ENCODE data around the gene CTNNAL1. TPM values are rescaled to one million over a fixed set of nuclear protein-coding genes. Genes with fewer than 3 reads are reported as not detected.

Gene CTNNAL1
- polyA plus RNA-seq, 1 of the 3 experiments (the other 2 are of a cell fraction): 32.8 TPM

- TF ChIP-seq, protein P1, sequence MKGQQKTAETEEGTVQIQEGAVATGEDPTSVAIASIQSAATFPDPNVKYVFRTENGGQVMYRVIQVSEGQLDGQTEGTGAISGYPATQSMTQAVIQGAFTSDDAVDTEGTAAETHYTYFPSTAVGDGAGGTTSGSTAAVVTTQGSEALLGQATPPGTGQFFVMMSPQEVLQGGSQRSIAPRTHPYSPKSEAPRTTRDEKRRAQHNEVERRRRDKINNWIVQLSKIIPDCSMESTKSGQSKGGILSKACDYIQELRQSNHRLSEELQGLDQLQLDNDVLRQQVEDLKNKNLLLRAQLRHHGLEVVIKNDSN (IDR thresholded peaks at IDR 0.05; ENCODE audit: borderline replicate concordance, low read depth): no peak
- TF ChIP-seq TAF1 (IDR thresholded peaks at IDR 0.05; ENCODE audit: borderline replicate concordance, low read depth, low read length): no peak
- no peak for TF ChIP-seq NRF1 (IDR thresholded peaks at IDR 0.05; ENCODE audit: low read depth, low read length)
- no peak for TF ChIP-seq GATA2 (CRISPR knock-in tag; IDR thresholded peaks at IDR 0.05)
- peak; percentile 96 for TF ChIP-seq FOSL2 (IDR thresholded peaks at IDR 0.05; ENCODE audit: borderline replicate concordance, low read depth)
Observed at GRCh38 chr9:109035684-109036423, 22.6 kb upstream of the CTNNAL1 start (continued).

- H3K4me1 ChIP-seq (ENCODE audit: control insufficient read depth in 1 of 2, insufficient read depth in 2 of 2, low read depth in 1 of 2, low read length in 1 of 2): peaks cover 0 to 26% of the 10 kb centered on the region in 2 experiments; a peak in 3 of 4 replicates
- no peaks in the 10 kb centered on the region for H4K20me1 ChIP-seq (ENCODE audit: insufficient read depth)
- DNase-seq: no peak
- no peaks in the 10 kb centered on the region for H3K9me3 ChIP-seq
- H3K36me3 ChIP-seq (replicated peaks in 1 of 2; ENCODE audit: control insufficient read depth in 1 of 2, insufficient read depth in 2 of 2, low read length in 1 of 2): peaks cover 36 to 49% of the 10 kb centered on the region in 2 experiments
- H3K27me3 ChIP-seq (ENCODE audit: insufficient read depth): no peaks in the 10 kb centered on the region
- no peak overlapping the region for H3K4me3 ChIP-seq (ENCODE audit: low read depth in 2 of 2, low read length in 1 of 2)
- H3K79me2 ChIP-seq (ENCODE audit: insufficient read depth): peaks cover 43% of the 10 kb centered on the region
- H2AFZ ChIP-seq (ENCODE audit: low read depth): no peak overlapping the region
- TF ChIP-seq GATA2 (CRISPR knock-in tag; IDR thresholded peaks at IDR 0.05) (peak; percentile 38; the same call in 1 of the 2 replicates), TEAD4 (IDR thresholded peaks at IDR 0.05; ENCODE audit: borderline replicate concordance, insufficient read depth) (no peak)
- POLR2A ChIA-PET: interaction anchor here (0.6 kb wide), 1 partner anchor 9 kb away, joined by 3 read pairs; no protein-coding TSS in a partner anchor
- peak overlapping the region in 1 of 2 experiments; percentile 82; a peak in 2 of 4 replicates for H3K27ac ChIP-seq (ENCODE audit: low read depth in 2 of 2, low read length in 1 of 2)
- H3K9me2 ChIP-seq: no peaks in the 10 kb centered on the region
- WGBS (ENCODE audit: low lambda C conversion rate): 88% methylated on average over 6 of the region's 6 CpGs
- CTCF ChIA-PET: interaction anchor here (1.1 to 1.6 kb wide), 3 partner anchors 10 to 80 kb away, joined by 3 to 4 read pairs (median 3); no protein-coding TSS in a partner anchor
- H3K4me2 ChIP-seq: no peak overlapping the region
- H3K9ac ChIP-seq: no peak overlapping the region
- peaks cover 29% of the 10 kb centered on the region for H3F3A ChIP-seq (replicated peaks; ENCODE audit: insufficient read depth)
Observed at GRCh38 chr9:109033941-109034700, 20.8 kb upstream of the CTNNAL1 start.

DNA sequence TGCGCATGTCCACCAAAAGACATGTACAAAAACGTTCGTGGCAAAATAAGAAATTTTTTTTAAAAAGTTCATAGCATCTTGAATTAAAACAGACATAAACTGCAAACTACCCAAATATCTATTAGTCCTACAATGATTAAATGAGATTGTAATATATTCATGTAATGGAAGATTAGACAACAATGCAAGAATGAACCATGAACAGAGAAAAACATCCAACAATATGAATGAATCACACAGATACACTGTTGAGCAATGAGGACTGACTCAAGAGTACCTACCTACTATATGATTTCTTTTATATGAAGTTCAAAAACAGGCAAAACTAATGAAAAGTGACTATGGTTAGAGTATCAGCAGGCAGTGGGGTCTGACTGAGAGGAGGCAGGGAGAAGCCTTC, 17.9 kb upstream of the CTNNAL1 start:
- Histone ChIP-seq H3K4me2 (no peak overlapping the region), H3K9me3 (no peaks in the 10 kb centered on the region), H3K36me3 (replicated peaks in 1 of 2; ENCODE audit: control insufficient read depth in 1 of 2, insufficient read depth in 2 of 2, low read length in 1 of 2) (peaks cover 36 to 49% of the 10 kb centered on the region in 2 experiments), H3K79me2 (ENCODE audit: insufficient read depth) (peaks cover 49% of the 10 kb centered on the region), H3K27ac (ENCODE audit: low read depth in 2 of 2, low read length in 1 of 2) (no peak overlapping the region), H2AFZ (ENCODE audit: low read depth) (no peak overlapping the region), H3K9ac (no peak overlapping the region), H3F3A (replicated peaks; ENCODE audit: insufficient read depth) (peaks cover 15% of the 10 kb centered on the region), H3K4me3 (ENCODE audit: low read depth in 2 of 2, low read length in 1 of 2) (no peak overlapping the region), H3K4me1 (ENCODE audit: control insufficient read depth in 1 of 2, insufficient read depth in 2 of 2, low read depth in 1 of 2, low read length in 1 of 2) (peaks cover 0 to 11% of the 10 kb centered on the region in 2 experiments; a peak in 3 of 4 replicates), H3K27me3 (ENCODE audit: insufficient read depth) (no peaks in the 10 kb centered on the region), H4K20me1 (ENCODE audit: insufficient read depth) (no peaks in the 10 kb centered on the region), H3K9me2 (no peaks in the 10 kb centered on the region)
- CTCF ChIA-PET: no interaction called here
- DNase-seq: no peak
- POLR2A ChIA-PET: no interaction called here
- 97% methylated on average over 3 of the region's 3 CpGs for WGBS (ENCODE audit: low lambda C conversion rate)
- TF ChIP-seq RFX5 (IDR thresholded peaks at IDR 0.05; ENCODE audit: low read length) (no peak), CHD2 (IDR thresholded peaks at IDR 0.05; ENCODE audit: low read length, partially characterized antibody) (no peak), FOSL2 (IDR thresholded peaks at IDR 0.05; ENCODE audit: borderline replicate concordance, low read depth) (no peak), PBX3 (IDR thresholded peaks at IDR 0.05) (no peak), JUND (IDR thresholded peaks at IDR 0.05) (no peak), NFIC (IDR thresholded peaks at IDR 0.05; ENCODE audit: borderline replicate concordance) (no peak), YY1 (IDR thresholded peaks at IDR 0.05; ENCODE audit: low read depth) (no peak), ZBTB33 (IDR thresholded peaks at IDR 0.05; ENCODE audit: borderline replicate concordance, low read depth) (no peak), MXI1 (IDR thresholded peaks at IDR 0.05; ENCODE audit: low read depth, low read length) (no peak), RAD21 (IDR thresholded peaks at IDR 0.05; ENCODE audit: low read length) (no peak)
- TF ChIP-seq, protein P2, sequence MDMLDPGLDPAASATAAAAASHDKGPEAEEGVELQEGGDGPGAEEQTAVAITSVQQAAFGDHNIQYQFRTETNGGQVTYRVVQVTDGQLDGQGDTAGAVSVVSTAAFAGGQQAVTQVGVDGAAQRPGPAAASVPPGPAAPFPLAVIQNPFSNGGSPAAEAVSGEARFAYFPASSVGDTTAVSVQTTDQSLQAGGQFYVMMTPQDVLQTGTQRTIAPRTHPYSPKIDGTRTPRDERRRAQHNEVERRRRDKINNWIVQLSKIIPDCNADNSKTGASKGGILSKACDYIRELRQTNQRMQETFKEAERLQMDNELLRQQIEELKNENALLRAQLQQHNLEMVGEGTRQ (IDR thresholded peaks at IDR 0.05; ENCODE audit: borderline replicate concordance, low read depth, low read length): no peak

Measured in SK-N-SH (cell line).